Lower lobe of right lung (tissue), 2 donors: ENCODE data around the gene PKIG. TPM values are rescaled to one million over a fixed set of nuclear protein-coding genes. Genes with fewer than 3 reads are reported as not detected.

Source experiments
- ATAC-seq, 2 donors: fragments of 200-7000 bp; cut with Tn5 transposase; one replicate each; pipeline ENCODE4 v1.9.1; 2020 to 2022; ENCODE audit warnings: mild to moderate bottlenecking in 2 of 2, moderate library complexity in 2 of 2
- DNase-seq: peaks from one replicate; pipeline ENCODE4 v3.0.0-alpha.2; 2020
- H3K27ac ChIP-seq: fragments of 200-600 bp; one replicate; pipeline ENCODE4 v1.8.0; 2022
- H3K27me3 ChIP-seq: fragments of 200-600 bp; one replicate; pipeline ENCODE4 v1.8.0; 2022; ENCODE audit warnings: low read depth
- H3K36me3 ChIP-seq: fragments of 200-600 bp; one replicate; pipeline ENCODE4 v1.8.0; 2022; ENCODE audit warnings: mild to moderate bottlenecking
- H3K4me1 ChIP-seq: fragments of 200-600 bp; one replicate; pipeline ENCODE4 v1.8.0; 2022
- H3K4me3 ChIP-seq: fragments of 200-600 bp; one replicate; pipeline ENCODE4 v1.8.0; 2022; ENCODE audit warnings: mild to moderate bottlenecking
- H3K9me3 ChIP-seq: fragments of 200-600 bp; one replicate; pipeline ENCODE4 v1.8.0; 2022
- CTCF ChIP-seq: fragments of 200-600 bp; IDR thresholded peaks from one replicate; pipeline ENCODE4 v1.8.0; 2022; ENCODE audit warnings: antibody characterized with exemption, mild to moderate bottlenecking
- intact Hi-C: fragments of 100-400 bp; cut with DNase I; formaldehyde crosslinking; loops from one replicate; pipeline ENCODE4 v1.11.0; 2022
- total RNA-seq: library from RNA; stranded (reverse); fragmentation: NEBNext Ultra II Directional; extraction: Animal tissue kit (Norgen Biotek cat#: 25700); gene quantifications from one replicate; pipeline ENCODE4 v1.2.1, GENCODE V29; 2021
- donor health status: DM: no; HTN: yes; CAD: no; lungs with severe emphysema.

Gene PKIG
- total RNA-seq, 1 donor from 2014 or later: 61.6 TPM

DNA sequence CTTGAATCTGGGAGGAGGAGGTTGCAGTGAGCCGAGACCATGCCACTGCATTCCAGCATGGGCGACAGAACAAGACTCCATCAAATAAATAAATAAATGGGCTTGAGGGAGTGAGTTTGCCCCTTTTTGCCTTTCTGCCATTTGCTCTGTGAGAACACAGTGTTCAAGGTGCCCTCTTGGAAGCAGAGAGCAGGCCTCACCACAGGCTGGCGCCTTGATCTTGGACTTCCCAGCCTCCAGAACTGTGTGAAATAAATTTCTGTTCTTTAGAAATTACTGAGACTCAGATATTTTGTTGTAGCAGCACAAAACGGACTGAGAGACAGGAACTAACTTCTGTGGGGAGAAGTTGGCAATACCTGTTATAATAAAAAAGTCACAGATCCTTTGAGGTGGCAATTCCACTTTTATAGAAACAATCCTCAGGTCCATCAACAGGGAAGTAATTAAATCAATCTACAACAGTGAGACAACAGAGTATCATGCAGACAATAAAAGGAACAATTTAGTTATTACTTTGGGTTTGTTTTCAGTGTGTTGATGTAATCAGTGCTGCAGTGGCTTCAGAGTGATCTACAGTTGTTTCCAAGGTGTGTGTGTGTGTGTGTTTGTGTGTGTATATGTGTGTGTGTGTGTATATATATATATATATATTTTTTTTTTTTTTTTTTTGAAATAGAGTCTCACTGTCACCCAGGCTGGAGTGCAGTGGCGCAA lies 24.5 kb downstream of the PKIG start:
- Histone ChIP-seq H3K4me3 (no peak overlapping the region), H3K4me1 (peaks cover 47% of the 10 kb centered on the region), H3K36me3 (no peaks in the 10 kb centered on the region), H3K27ac (no peak overlapping the region), H3K27me3 (no peaks in the 10 kb centered on the region), H3K9me3 (no peaks in the 10 kb centered on the region)
- DNase-seq (no peak), ATAC-seq (no peak)
- intact Hi-C loops: no loop called here
- no peak for TF ChIP-seq CTCF

DNA sequence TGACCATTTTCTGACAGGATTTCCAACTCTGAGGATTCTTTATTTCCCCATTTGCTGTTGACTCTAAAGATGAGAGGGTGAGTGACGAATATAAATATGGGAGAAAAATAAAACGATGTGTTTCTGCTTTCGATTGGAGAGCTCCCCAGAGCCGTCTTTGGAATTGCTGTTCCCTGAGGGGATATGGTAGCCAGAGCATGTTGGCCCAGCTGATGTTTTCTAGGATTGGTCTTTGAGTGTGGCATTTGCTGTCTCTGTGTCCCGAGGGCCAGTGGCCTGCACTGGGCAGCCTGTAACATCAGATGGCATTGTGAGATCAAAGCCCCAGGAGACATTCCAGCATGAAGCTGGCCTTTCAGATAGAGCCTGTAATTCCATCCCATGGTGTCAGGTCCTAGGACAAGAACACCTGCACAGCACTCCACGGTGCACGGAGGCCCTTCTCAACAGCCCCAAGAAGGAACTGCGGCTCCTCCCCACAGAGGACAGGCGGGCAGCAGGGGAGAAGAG lies 26.7 kb downstream of the PKIG start:
- Histone ChIP-seq H3K36me3 (peaks cover 10% of the 10 kb centered on the region), H3K27ac (peak overlapping the region; percentile 77), H3K27me3 (no peaks in the 10 kb centered on the region), H3K4me1 (peaks cover 25% of the 10 kb centered on the region), H3K9me3 (no peaks in the 10 kb centered on the region), H3K4me3 (no peak overlapping the region)
- intact Hi-C loops: no loop called here
- no peak for TF ChIP-seq CTCF
- ATAC-seq (peak; percentile 3), DNase-seq (no peak)

DNA sequence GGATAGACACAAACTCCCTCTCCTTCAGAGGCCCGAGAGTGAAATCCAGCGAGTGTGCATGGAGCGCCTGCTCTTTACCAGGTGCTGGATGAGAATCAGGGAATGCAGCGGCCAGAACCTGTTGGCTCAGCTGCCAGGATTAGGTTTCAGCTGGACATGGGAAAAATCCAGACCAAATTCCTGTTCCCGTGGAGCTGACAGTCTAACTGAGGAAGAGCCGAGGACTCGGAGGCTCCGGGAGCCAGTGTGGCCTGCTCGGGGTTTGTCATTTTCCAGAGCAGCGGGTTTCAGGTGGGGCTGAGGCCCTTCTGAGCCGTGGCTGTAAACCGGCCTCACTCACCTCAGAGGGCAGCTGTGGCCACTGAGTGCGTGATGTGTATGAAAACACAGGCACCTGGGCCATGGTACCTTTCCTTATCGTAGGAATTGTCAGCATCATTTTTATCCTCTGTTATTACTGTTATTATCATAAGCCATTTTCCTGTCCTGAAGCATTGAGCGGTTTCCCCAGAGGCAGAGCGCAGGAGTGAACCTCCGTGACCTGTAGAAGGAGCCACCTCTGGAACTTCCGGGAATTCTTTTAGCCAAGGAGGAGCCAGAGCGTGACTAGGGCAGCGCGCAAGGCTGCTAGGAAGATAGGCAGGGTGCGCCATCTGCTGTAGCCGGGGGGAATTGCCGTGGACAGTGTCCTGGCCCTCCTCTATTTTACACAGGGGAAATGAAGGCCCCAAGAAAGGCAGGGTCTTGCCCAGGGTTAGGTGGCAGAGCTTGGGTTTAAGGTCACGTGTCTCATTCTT lies 27.3 kb downstream of the PKIG start:
- H3K9me3 ChIP-seq: no peaks in the 10 kb centered on the region
- H3K27ac ChIP-seq: peak overlapping the region; percentile 77
- H3K4me1 ChIP-seq: peaks cover 22% of the 10 kb centered on the region
- peak; percentile 98 for ATAC-seq
- no peaks in the 10 kb centered on the region for H3K27me3 ChIP-seq
- DNase-seq: peak; percentile 91
- intact Hi-C loops: loop anchor here (10.0 kb wide), 1 partner anchor 225 kb away; no protein-coding TSS in a partner anchor
- H3K36me3 ChIP-seq: peaks cover 16% of the 10 kb centered on the region
- peak overlapping the region; percentile 31 for H3K4me3 ChIP-seq
- TF ChIP-seq CTCF: peak; percentile 98

DNA sequence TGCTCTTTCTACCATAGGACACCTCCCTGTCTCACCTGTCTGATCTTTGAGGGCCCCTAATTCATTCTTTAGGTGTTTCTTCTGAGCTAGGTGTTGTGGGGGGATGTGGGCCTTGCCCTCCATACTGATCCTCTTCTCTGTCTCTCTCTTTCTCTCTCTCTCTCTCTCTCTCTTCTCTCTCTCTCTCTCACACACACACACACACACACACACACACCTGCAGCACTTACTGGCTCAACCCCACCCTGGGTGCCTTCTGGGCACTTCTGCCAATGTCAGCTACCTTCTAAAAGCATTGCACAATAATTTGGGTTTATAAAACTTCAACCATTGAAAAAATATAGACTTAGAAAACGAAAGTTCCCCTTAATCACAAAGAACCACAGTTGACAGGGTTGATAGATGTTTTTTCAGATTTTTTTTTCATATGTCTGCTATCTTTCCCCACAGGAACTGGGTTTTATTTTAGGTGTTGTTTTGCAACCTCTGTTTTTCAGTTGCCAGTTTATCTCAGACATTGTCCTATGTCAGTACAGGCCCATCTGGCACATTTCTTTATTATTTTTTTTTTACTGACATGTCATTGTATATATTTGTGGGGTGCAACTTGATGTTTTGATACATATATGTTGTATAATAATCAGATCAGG lies 28.1 kb downstream of the PKIG start:
- peak; percentile 3 to 5 for ATAC-seq
- intact Hi-C loops: loop anchor here (10.0 kb wide), 1 partner anchor 226 kb away; no protein-coding TSS in a partner anchor
- Histone ChIP-seq H3K9me3 (no peaks in the 10 kb centered on the region), H3K4me1 (peaks cover 29% of the 10 kb centered on the region), H3K4me3 (no peak overlapping the region), H3K27ac (peak overlapping the region; percentile 31), H3K27me3 (no peaks in the 10 kb centered on the region), H3K36me3 (peaks cover 23% of the 10 kb centered on the region)
- DNase-seq: no peak
- TF ChIP-seq CTCF: no peak

DNA sequence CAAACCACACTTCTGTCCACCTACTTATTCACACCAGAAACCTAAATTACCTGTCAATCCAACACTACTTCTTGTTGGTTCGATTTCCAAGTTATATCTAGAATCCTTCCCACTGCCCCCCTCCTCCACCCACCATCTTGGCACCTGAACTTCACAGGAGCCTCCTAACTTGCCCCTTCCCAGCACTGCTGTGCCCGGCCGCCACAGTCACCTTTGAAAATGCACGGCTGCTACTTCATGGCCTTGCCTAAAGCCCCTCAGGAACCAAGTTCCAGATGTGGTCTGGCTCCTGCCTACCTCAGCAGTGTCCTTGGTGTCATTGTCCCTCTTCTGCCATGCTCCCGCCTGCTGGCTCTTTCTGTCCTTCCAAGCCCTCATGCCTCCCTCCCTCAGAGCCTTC lies 31.2 kb downstream of the PKIG start:
- H3K27me3 ChIP-seq: no peaks in the 10 kb centered on the region
- H3K27ac ChIP-seq: no peak overlapping the region
- ATAC-seq: no peak
- intact Hi-C loops: loop anchor here (10.0 kb wide), 1 partner anchor 229 kb away; no protein-coding TSS in a partner anchor
- H3K36me3 ChIP-seq: peaks cover 55% of the 10 kb centered on the region
- no peak overlapping the region for H3K4me3 ChIP-seq
- DNase-seq: peak; percentile 6
- no peaks in the 10 kb centered on the region for H3K9me3 ChIP-seq
- no peak for TF ChIP-seq CTCF
- H3K4me1 ChIP-seq: peaks cover 55% of the 10 kb centered on the region
